GM18508 (cell line): ENCODE measurements around the gene KCNQ4.

ENCODE experiments used
- ATAC-seq: cut with Tn5 transposase; IDR thresholded peaks from one replicate; pipeline ENCODE4 v1.9.1; 2021; ENCODE audit warnings: moderate number of reproducible peaks; ENCODE audit not compliant: insufficient read depth, unreplicated experiment

The KCNQ4 gene

GRCh38 chr1:40838045-40838979 lies 54.7 kb downstream of the KCNQ4 start:
- no peak for ATAC-seq

- no peak for ATAC-seq
Measured at GRCh38 chr1:40838980-40839942, 55.7 kb downstream of the KCNQ4 start.

- ATAC-seq: no peak
Measured at GRCh38 chr1:40839943-40840335, 56.4 kb downstream of the KCNQ4 start.

GRCh38 chr1:40840526-40841323 lies 57.1 kb downstream of the KCNQ4 start:
- no peak for ATAC-seq

- ATAC-seq: no peak
Measured at GRCh38 chr1:40841602-40842001, 58.0 kb downstream of the KCNQ4 start.

GRCh38 chr1:40842207-40842606 lies 58.6 kb downstream of the KCNQ4 start:
- no peak for ATAC-seq

GRCh38 chr1:40842691-40843090 lies 59.1 kb downstream of the KCNQ4 start:
- no peak for ATAC-seq

- ATAC-seq: no peak
Measured at GRCh38 chr1:40844079-40844478, 60.5 kb downstream of the KCNQ4 start.

- ATAC-seq: no peak
Measured at GRCh38 chr1:40844887-40845878, 61.6 kb downstream of the KCNQ4 start.

- no peak for ATAC-seq
Measured at GRCh38 chr1:40845895-40846294, 62.3 kb downstream of the KCNQ4 start.

- ATAC-seq: no peak
Measured at GRCh38 chr1:40847023-40847745, 63.6 kb downstream of the KCNQ4 start.

GRCh38 chr1:40848530-40849189 lies 65.1 kb downstream of the KCNQ4 start:
- ATAC-seq: no peak

GRCh38 chr1:40849801-40850592 lies 66.4 kb downstream of the KCNQ4 start:
- no peak for ATAC-seq

- no peak for ATAC-seq
Measured at GRCh38 chr1:40851643-40852042, 68.1 kb downstream of the KCNQ4 start.

GRCh38 chr1:40853113-40853884 lies 69.7 kb downstream of the KCNQ4 start:
- no peak for ATAC-seq

- no peak for ATAC-seq
Measured at GRCh38 chr1:40853885-40854170, 70.2 kb downstream of the KCNQ4 start.

- ATAC-seq: no peak
Measured at GRCh38 chr1:40855513-40855912, 71.9 kb downstream of the KCNQ4 start.
